ENCODE data around the gene CDKL1.
A peak's percentile ranks its signal among the peaks of the same experiment; 100 is the strongest.

The CDKL1 gene

DNA sequence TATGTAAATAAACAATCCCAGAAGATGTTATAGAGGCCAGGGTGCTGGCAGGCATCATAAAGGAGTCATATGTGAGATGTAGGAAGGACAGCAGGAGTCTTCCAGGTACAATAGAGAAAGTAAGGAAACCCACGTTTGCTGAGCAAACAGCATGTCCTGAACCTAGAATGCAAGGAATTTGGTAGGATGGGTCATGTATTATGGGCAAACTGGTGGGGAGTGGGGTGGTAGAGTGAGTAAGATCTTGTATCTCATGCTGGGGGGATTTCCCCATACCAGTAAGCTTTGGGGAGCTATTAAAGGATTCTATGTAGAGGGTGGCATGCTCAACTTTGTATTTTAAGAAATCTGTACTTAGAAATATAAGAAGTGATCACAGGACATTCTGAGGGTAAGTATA, 41.0 kb downstream of the CDKL1 start:
- ATAC-seq, result no peak
- TF ChIP-seq, protein P1, sequence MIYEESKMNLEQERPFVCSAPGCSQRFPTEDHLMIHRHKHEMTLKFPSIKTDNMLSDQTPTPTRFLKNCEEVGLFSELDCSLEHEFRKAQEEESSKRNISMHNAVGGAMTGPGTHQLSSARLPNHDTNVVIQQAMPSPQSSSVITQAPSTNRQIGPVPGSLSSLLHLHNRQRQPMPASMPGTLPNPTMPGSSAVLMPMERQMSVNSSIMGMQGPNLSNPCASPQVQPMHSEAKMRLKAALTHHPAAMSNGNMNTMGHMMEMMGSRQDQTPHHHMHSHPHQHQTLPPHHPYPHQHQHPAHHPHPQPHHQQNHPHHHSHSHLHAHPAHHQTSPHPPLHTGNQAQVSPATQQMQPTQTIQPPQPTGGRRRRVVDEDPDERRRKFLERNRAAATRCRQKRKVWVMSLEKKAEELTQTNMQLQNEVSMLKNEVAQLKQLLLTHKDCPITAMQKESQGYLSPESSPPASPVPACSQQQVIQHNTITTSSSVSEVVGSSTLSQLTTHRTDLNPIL (CRISPR knock-in tag; IDR thresholded peaks at IDR 0.05; ENCODE audit: low read depth), result no peak
- TF ChIP-seq PPARA (CRISPR knock-in tag; IDR thresholded peaks at IDR 0.05; ENCODE audit: borderline replicate concordance) (no peak), ZNF8 (CRISPR knock-in tag; IDR thresholded peaks at IDR 0.05) (no peak), TCF4 (CRISPR knock-in tag; IDR thresholded peaks at IDR 0.05; ENCODE audit: borderline replicate concordance) (no peak), ZFP3 (CRISPR knock-in tag; IDR thresholded peaks at IDR 0.05) (no peak), ARNTL (CRISPR knock-in tag; IDR thresholded peaks at IDR 0.05; ENCODE audit: borderline replicate concordance, low read depth) (no peak), CSDC2 (CRISPR knock-in tag; IDR thresholded peaks at IDR 0.05) (no peak), BACH2 (CRISPR knock-in tag; IDR thresholded peaks at IDR 0.05; ENCODE audit: borderline replicate concordance) (no peak), SNAI2 (CRISPR knock-in tag; IDR thresholded peaks at IDR 0.05) (no peak), ZC3H10 (CRISPR knock-in tag; IDR thresholded peaks at IDR 0.05) (no peak), OSR1 (CRISPR knock-in tag; IDR thresholded peaks at IDR 0.05) (no peak), GLIS3 (CRISPR knock-in tag; IDR thresholded peaks at IDR 0.05) (no peak), ISL1 (CRISPR knock-in tag; IDR thresholded peaks at IDR 0.05) (no peak), TOX (CRISPR knock-in tag; IDR thresholded peaks at IDR 0.05; ENCODE audit: borderline replicate concordance) (no peak), ZNF565 (CRISPR knock-in tag; conservative IDR thresholded peaks at IDR 0.05; ENCODE audit: low read depth) (no peak)
- TF ChIP-seq, protein P2, sequence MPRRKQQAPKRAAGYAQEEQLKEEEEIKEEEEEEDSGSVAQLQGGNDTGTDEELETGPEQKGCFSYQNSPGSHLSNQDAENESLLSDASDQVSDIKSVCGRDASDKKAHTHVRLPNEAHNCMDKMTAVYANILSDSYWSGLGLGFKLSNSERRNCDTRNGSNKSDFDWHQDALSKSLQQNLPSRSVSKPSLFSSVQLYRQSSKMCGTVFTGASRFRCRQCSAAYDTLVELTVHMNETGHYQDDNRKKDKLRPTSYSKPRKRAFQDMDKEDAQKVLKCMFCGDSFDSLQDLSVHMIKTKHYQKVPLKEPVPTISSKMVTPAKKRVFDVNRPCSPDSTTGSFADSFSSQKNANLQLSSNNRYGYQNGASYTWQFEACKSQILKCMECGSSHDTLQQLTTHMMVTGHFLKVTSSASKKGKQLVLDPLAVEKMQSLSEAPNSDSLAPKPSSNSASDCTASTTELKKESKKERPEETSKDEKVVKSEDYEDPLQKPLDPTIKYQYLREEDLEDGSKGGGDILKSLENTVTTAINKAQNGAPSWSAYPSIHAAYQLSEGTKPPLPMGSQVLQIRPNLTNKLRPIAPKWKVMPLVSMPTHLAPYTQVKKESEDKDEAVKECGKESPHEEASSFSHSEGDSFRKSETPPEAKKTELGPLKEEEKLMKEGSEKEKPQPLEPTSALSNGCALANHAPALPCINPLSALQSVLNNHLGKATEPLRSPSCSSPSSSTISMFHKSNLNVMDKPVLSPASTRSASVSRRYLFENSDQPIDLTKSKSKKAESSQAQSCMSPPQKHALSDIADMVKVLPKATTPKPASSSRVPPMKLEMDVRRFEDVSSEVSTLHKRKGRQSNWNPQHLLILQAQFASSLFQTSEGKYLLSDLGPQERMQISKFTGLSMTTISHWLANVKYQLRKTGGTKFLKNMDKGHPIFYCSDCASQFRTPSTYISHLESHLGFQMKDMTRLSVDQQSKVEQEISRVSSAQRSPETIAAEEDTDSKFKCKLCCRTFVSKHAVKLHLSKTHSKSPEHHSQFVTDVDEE (CRISPR knock-in tag; IDR thresholded peaks at IDR 0.05), result no peak
- TF ChIP-seq, protein P3, sequence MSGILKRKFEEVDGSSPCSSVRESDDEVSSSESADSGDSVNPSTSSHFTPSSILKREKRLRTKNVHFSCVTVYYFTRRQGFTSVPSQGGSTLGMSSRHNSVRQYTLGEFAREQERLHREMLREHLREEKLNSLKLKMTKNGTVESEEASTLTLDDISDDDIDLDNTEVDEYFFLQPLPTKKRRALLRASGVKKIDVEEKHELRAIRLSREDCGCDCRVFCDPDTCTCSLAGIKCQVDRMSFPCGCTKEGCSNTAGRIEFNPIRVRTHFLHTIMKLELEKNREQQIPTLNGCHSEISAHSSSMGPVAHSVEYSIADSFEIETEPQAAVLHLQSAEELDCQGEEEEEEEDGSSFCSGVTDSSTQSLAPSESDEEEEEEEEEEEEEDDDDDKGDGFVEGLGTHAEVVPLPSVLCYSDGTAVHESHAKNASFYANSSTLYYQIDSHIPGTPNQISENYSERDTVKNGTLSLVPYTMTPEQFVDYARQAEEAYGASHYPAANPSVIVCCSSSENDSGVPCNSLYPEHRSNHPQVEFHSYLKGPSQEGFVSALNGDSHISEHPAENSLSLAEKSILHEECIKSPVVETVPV (CRISPR knock-in tag; IDR thresholded peaks at IDR 0.05), result no peak
- TF ChIP-seq, protein P4, sequence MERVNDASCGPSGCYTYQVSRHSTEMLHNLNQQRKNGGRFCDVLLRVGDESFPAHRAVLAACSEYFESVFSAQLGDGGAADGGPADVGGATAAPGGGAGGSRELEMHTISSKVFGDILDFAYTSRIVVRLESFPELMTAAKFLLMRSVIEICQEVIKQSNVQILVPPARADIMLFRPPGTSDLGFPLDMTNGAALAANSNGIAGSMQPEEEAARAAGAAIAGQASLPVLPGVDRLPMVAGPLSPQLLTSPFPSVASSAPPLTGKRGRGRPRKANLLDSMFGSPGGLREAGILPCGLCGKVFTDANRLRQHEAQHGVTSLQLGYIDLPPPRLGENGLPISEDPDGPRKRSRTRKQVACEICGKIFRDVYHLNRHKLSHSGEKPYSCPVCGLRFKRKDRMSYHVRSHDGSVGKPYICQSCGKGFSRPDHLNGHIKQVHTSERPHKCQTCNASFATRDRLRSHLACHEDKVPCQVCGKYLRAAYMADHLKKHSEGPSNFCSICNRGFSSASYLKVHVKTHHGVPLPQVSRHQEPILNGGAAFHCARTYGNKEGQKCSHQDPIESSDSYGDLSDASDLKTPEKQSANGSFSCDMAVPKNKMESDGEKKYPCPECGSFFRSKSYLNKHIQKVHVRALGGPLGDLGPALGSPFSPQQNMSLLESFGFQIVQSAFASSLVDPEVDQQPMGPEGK (CRISPR knock-in tag; IDR thresholded peaks at IDR 0.05; ENCODE audit: borderline replicate concordance), result no peak

DNA sequence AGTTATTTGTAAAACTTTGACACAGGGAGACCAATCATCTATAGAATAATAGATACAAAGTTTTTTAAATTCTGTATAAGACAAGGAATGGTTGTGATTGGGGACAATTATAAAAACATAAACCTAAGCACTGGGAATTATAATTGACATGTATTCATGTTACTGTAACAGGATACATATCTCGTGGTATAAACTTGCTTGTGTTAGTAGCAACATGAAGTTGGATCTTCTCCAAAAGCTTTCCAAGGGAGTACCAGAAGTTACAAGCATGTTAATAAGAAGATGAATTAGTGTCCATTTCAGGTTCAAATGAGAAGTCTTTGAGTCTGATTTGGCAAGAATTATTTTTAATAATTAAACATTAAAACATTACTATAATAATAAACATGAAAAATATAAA, 42.2 kb downstream of the CDKL1 start:
- ATAC-seq, result peak; percentile 60; the same call in 2 of the 3 replicates
- no peak for TF ChIP-seq RARB (CRISPR knock-in tag; IDR thresholded peaks at IDR 0.05)
- TF ChIP-seq BACH2 (CRISPR knock-in tag; IDR thresholded peaks at IDR 0.05; ENCODE audit: borderline replicate concordance), result no peak
- TF ChIP-seq, protein P3 (CRISPR knock-in tag; IDR thresholded peaks at IDR 0.05), result no peak
- no peak for TF ChIP-seq ESRRG (CRISPR knock-in tag; IDR thresholded peaks at IDR 0.05)
- no peak for TF ChIP-seq CSDC2 (CRISPR knock-in tag; IDR thresholded peaks at IDR 0.05)
- TF ChIP-seq ZNF8 (CRISPR knock-in tag; IDR thresholded peaks at IDR 0.05), result no peak
- TF ChIP-seq SNAI2 (CRISPR knock-in tag; IDR thresholded peaks at IDR 0.05), result no peak
- no peak for TF ChIP-seq ARNTL (CRISPR knock-in tag; IDR thresholded peaks at IDR 0.05; ENCODE audit: borderline replicate concordance, low read depth)
- no peak for TF ChIP-seq GLIS3 (CRISPR knock-in tag; IDR thresholded peaks at IDR 0.05)

DNA sequence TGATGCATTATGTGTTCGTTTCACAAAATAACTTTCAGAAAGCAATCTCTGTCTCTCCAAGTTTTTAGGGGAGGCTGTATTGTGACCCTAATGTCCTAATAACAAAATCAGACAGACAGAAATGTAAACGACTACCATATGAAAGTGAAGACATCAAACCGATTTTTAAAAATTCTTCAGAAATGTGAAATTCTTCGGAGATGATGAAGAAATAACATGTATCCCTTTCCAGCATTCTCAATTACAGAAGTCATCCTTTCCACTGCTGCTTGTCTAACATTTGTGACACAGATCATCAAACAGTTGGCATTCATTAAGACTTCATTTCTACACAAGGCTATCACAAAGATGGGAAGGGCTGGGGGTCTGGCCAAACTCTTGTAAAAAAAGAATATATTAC, 43.6 kb downstream of the CDKL1 start:
- TF ChIP-seq, protein P4 (CRISPR knock-in tag; IDR thresholded peaks at IDR 0.05; ENCODE audit: borderline replicate concordance), result no peak
- TF ChIP-seq ZFP3 (CRISPR knock-in tag; IDR thresholded peaks at IDR 0.05) (no peak), ISL1 (CRISPR knock-in tag; IDR thresholded peaks at IDR 0.05) (no peak), SNAI2 (CRISPR knock-in tag; IDR thresholded peaks at IDR 0.05) (no peak), RARB (CRISPR knock-in tag; IDR thresholded peaks at IDR 0.05) (no peak), ZC3H10 (CRISPR knock-in tag; IDR thresholded peaks at IDR 0.05) (no peak), CSDC2 (CRISPR knock-in tag; IDR thresholded peaks at IDR 0.05) (no peak), GLIS3 (CRISPR knock-in tag; IDR thresholded peaks at IDR 0.05) (no peak)
- TF ChIP-seq, protein P1 (CRISPR knock-in tag; IDR thresholded peaks at IDR 0.05; ENCODE audit: low read depth), result no peak
- ATAC-seq, result peak; percentile 44; the same call in 2 of the 3 replicates

Data from SK-N-SH treated with all-trans-retinoic acid at 6 μM for 48 hours (cell line).